SK-N-SH treated with all-trans-retinoic acid at 6 μM for 48 hours (cell line): ENCODE results near the gene PM20D1.

Experiments used
- CSRNP3 ChIP-seq: fragments of 250-450 bp; sonication (Bioruptor Pico); IDR thresholded peaks from 2 replicates; pipeline ENCODE4 v1.5.1; 2021; ENCODE audit warnings: mild to moderate bottlenecking, moderate library complexity
- ISL1 ChIP-seq: fragments of 250-450 bp; sonication (Bioruptor Pico); IDR thresholded peaks from 2 replicates; pipeline ENCODE4 v2.1.2; 2022; ENCODE audit warnings: mild to moderate bottlenecking, moderate library complexity
- TOX ChIP-seq: fragments of 250-450 bp; sonication (Bioruptor Pico); IDR thresholded peaks from 2 replicates; pipeline ENCODE4 v1.8.0; 2021; ENCODE audit warnings: mild to moderate bottlenecking, moderate library complexity, borderline replicate concordance
- ZFP3 ChIP-seq: fragments of 250-450 bp; sonication (Bioruptor Pico); IDR thresholded peaks from 2 replicates; pipeline ENCODE4 v1.5.0; 2020; ENCODE audit warnings: mild to moderate bottlenecking, moderate library complexity
- ZFP30 ChIP-seq: fragments of 450-650 bp; formaldehyde crosslinking; IDR thresholded peaks from 2 replicates; pipeline ENCODE4 v1.5.0; 2022; ENCODE audit warnings: mild to moderate bottlenecking, moderate library complexity

DNA sequence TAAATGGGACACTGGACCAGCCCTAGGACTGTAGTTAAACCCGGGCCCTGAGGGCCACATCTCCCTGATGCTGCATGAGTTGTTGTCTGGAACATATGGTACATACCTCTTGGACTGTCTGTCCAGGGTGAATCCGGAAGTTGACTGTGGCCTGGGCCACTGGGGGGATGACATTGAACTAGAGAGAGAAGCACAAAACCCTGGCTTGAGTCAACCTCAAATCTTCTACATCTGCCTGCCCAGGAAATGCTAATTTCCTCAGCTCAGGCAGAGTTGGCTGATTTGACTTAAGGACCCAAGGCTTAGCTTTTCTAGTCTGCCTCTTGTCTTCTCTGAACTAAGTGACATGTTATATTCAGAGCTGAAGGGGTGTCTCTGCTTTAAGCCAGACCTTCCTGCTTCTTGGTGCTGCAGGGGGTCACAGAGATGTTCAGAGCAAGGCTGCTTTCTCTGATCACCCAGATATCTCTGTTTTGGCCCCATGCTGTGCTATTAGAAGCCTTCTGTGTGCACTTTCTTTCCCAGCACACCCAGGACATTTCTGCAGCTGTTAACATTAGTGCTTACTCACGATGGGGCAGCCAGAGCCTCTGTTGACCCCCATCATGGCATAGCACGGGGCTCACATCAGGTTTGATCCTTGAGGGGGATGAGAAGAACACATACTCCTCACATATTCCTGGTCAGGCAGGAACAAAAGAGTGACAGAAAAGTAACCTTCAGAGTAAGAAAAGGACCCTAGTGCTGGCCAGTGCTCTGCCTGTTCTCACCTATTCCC is 9.6 kb downstream of the PM20D1 start:
- TF ChIP-seq TOX (CRISPR knock-in tag) = no peak
- TF ChIP-seq ZFP30 (CRISPR knock-in tag) = no peak
- TF ChIP-seq CSRNP3 (CRISPR knock-in tag) = no peak
- TF ChIP-seq ISL1 (CRISPR knock-in tag) = no peak
- TF ChIP-seq ZFP3 (CRISPR knock-in tag) = no peak
